ENCODE measurements around the gene COQ2. TPM values are rescaled to one million over a fixed set of nuclear protein-coding genes. Genes with fewer than 3 reads are reported as not detected.

Gene COQ2
- total and polyA plus RNA-seq, 2 of the 13 experiments (the other 11 are each of a cell fraction or from before 2014, with no cell fraction given) = 10.1 to 17.3 TPM

DNA sequence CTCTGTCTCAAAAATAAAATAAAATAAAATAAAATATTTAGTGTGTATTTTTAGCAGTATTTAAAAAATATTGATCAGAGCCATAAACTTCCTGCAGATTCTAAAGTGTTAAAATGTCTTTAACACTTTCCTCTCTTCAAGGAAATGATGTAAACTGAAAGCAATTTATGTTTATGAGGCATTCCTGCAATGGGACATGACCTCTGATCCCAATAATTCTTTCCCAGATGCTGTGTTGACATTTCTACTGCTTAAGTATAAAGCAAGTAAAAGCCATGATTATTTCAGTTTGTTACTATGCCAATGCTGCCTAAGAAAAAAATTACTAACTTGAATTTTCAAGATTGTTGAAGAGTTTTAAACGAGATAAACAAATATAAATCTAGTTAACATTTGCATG lies 29.0 kb downstream of the COQ2 start:
- ChIA-PET CTCF (ENCODE audit: low intra/inter-chr PET ratio, low total read pairs) (no interaction called here), POLR2A (no interaction called here)
- Histone ChIP-seq H3K27me3 (ENCODE audit: control insufficient read depth in 1 of 2, insufficient read depth in 2 of 2, low read length in 2 of 2) (no peaks in the 10 kb centered on the region), H3K9me3 (ENCODE audit: low read length) (no peaks in the 10 kb centered on the region), H3K4me2 (ENCODE audit: low read depth, low read length) (no peak overlapping the region), H3K4me1 (ENCODE audit: insufficient read depth, low read length) (0 out of 2 replicates have a peak, but pooled peaks cover 4% of the 10 kb centered on the region), H4K20me1 (ENCODE audit: insufficient read depth, low read length) (no peaks in the 10 kb centered on the region), H3K9ac (ENCODE audit: insufficient read depth, low read depth, low read length) (no peak overlapping the region), H3K4me3 (replicated peaks in 1 of 3; ENCODE audit: insufficient read depth in 1 of 3, low read depth in 2 of 3, low read length in 3 of 3) (no peak overlapping the region), H2AFZ (ENCODE audit: low read length) (no peak overlapping the region), H3K27ac (ENCODE audit: extremely low read length, insufficient read depth, low read length) (no peak overlapping the region), H3K36me3 (replicated peaks in 1 of 2; ENCODE audit: control insufficient read depth in 1 of 2, insufficient read depth in 2 of 2, low read length in 2 of 2) (no peaks in the 10 kb centered on the region; a peak in 1 of 5 replicates), H3K79me2 (ENCODE audit: insufficient read depth, low read length) (no peaks in the 10 kb centered on the region)
- FAIRE-seq (no peak), ATAC-seq (no peak), DNase-seq (ENCODE audit: low spot score) (no peak)
- in situ Hi-C loops (cut with HindIII; ENCODE audit: extremely low pct_ligation_motif_present, low pct_unique_long_range_greater_than_20kb) (loop anchor here (10.0 kb wide), 1 partner anchor 181 kb away; no protein-coding TSS in a partner anchor), intact Hi-C loops (cut with micrococcal nuclease; ENCODE audit: unreplicated experiment) (no loop called here)
- BruUV-seq (replicated peaks) = no TSS peak
- WGBS (ENCODE audit: low lambda C conversion rate) = 88% methylated on average over 1 of the region's 1 CpG
- TF ChIP-seq NR2F1 (CRISPR knock-in tag; IDR thresholded peaks at IDR 0.05) (peak in 1 of 2 experiments; percentile 35; a peak in 1 of 4 replicates), MAFF (IDR thresholded peaks at IDR 0.05; ENCODE audit: low read depth, low read length) (0 out of 2 replicates have a peak, but pooled peaks have one; percentile 8), PRDM10 (CRISPR knock-in tag; IDR thresholded peaks at IDR 0.05; ENCODE audit: low read depth) (no peak), CERS6 (CRISPR knock-in tag; IDR thresholded peaks at IDR 0.05) (no peak), GLI4 (CRISPR knock-in tag; IDR thresholded peaks at IDR 0.05; ENCODE audit: borderline replicate concordance) (no peak), EP300 (IDR thresholded peaks at IDR 0.05; ENCODE audit: low read depth in 2 of 2, low read length in 2 of 2) (no peak), EP300 (CRISPR knock-in tag; IDR thresholded peaks at IDR 0.05; ENCODE audit: borderline replicate concordance) (no peak), ZBTB2 (CRISPR knock-in tag; IDR thresholded peaks at IDR 0.05; ENCODE audit: low read depth) (no peak), FOXJ3 (CRISPR knock-in tag; IDR thresholded peaks at IDR 0.05; ENCODE audit: borderline replicate concordance) (no peak), ZSCAN20 (CRISPR knock-in tag; IDR thresholded peaks at IDR 0.05; ENCODE audit: borderline replicate concordance) (no peak), CEBPB (IDR thresholded peaks at IDR 0.05; ENCODE audit: borderline replicate concordance, low read depth, low read length) (no peak), CBX1 (IDR thresholded peaks at IDR 0.05; ENCODE audit: low read depth) (no peak), MAFK (conservative IDR thresholded peaks at IDR 0.05 in 1 of 2, IDR thresholded peaks at IDR 0.05 in 1 of 2; ENCODE audit: low read length in 2 of 2) (0 out of 4 replicates have a peak, but pooled peaks of 1 of the 2 experiments have one; percentile 10), ZNF446 (CRISPR knock-in tag; IDR thresholded peaks at IDR 0.05) (no peak), NFRKB (IDR thresholded peaks at IDR 0.05) (no peak), KDM6A (CRISPR knock-in tag; IDR thresholded peaks at IDR 0.05; ENCODE audit: low read depth) (no peak), NCOR1 (IDR thresholded peaks at IDR 0.05; ENCODE audit: borderline replicate concordance, low read length) (no peak)

All from HepG2 (cell line).